Glomerular visceral epithelial cell (primary cell): ENCODE results near the gene FABP6.
"Not testable (repeated sequence)": the region's sequence is repeated elsewhere in the genome, so short reads cannot be mapped to it uniquely, and the experiment has no call there.

ENCODE experiments used
- DNase-seq: peaks from one replicate; pipeline ENCODE4 v3.0.0-alpha.2; 2016; ENCODE audit errors: extremely low spot score

FABP6 gene

DNA sequence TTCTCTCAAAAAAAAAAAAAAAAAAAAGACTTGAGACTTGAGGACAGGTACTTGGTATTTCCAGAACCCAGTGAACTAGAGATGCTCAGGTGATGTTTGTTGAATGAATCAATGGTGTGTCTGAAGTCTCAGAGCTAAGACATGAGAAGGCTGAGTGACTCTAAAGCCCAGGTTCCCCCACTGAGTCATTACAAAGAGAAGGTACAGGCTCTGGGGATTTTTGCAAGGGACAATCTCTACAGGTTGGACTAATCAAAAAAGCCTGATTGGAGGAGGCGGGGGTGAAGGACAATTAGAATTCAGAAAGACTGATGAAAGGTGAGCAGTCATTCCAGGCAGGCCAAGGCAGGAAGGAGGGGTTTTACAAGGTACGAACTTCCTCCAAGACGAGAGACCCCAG, 8.2 kb upstream of the FABP6 start:
- DNase-seq: no peak

DNA sequence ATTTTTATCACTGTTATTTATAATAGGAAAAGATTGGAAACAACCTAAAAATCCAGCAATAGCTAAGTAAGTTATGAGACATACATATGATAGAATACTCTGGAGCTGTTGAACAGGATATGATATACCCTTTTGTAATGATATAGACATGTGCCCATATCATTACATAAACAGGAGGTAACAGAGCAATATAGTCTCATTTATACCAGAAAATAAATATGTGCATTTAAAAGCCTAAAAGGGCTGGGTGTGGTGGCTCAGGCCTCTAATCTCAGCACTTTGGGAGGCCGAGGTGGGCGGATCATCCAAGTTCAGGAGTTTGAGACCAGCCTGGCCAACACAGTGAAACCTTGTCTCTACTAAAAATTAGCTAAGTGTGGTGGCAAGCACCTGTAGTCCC, 2.3 kb upstream of the FABP6 start:
- no peak for DNase-seq

DNA sequence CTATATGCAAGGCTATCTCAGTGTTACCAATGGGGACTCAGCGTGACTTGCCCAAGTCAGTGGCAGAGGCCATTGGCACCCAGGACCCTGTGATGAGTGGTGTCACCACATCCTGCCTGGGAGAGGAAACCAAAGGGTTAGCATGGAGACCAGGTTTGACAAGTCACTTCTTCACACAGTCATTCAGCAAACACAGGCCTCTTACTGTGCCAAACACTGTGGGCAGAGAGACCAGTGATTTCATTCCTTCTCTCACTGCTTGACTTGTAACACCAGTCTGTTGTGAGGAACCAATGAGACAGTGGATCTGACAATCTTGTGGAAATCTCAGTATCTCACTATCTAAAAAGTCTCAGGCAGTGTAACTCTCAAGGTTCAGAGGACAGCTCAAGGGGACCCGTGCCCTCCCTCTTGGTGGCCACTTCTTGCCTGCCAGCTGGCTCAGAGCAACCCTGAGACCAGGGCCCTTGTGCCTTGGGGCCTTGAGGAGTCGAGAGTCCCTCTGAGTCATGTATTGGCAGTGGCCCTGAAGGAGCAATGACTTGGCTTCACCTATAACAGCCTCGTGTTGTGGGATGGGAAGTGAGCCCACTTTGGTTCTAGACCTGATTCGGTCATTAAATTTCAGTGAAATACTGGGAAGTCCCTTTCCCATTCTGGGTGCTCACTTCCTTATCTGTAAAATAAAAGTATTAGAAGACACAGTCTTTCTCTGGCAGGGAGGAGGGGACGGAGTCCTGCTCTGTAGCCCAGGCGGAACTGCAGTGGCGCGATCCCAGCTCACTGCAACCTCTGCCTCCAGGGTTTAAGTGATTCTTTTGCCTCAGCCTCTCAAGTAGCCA, 1.6 kb downstream of the FABP6 start:
- peak; percentile 68 for DNase-seq

DNA sequence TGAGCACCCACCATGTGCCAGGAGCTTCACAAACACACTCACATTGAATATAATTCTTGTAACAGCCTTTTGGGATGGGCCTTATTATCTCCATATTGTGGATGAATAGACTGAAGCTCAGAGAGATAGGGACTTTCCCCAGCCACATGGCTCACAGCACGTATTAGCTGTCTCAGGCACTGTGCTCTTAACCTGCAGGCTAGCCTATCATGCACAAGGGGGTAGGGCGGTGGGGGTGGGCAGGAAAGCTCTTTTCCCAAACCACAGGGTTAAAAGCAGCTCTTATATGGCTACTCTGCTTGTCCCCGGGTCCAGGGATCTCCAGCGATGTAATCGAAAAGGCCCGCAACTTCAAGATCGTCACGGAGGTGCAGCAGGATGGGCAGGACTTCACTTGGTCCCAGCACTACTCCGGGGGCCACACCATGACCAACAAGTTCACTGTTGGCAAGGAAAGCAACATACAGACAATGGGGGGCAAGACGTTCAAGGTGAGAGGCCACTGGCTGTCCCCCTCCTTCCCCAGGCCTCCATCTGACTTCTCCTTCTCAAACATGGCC, 2.6 kb downstream of the FABP6 start:
- DNase-seq: no peak

DNA sequence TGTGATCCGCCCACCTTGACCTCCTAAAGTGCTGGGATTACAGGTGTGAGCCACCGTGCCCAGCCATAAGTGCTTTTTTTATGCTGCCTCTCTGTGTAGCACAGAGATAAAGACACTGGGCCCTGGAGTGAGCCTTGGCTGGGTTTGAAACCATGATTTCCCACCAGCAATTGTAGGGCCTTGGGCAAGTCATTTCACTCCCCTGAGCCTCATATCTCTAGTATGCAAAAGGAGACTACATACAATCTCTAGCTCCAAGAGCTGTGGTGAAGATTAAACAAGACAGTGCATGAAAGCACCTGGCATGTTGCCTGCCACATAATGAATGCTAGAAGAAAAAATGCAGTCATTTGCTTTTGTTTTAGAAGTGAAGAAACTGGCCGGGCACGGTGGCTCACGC, 3.9 kb downstream of the FABP6 start:
- DNase-seq: no peak

DNA sequence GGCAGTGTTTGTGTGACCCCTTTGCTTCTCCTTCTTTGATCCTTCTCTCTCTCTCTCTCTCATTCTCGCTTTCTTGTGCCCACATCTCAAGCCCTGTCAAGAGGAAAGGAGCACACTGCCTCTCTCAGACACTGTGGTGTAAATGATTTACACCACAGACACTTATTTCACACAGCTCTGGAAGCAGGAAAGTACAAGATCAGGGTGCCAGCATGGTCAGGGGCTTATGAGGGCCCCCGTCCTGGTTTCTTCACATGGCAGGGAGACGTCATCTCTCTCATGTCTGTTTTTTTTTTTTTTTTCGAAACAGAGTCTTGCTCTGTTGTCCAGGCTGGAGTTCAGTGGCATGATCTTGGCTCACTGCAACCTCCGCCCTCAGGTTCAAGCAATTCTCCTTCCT, 6.4 kb downstream of the FABP6 start:
- no peak for DNase-seq

DNA sequence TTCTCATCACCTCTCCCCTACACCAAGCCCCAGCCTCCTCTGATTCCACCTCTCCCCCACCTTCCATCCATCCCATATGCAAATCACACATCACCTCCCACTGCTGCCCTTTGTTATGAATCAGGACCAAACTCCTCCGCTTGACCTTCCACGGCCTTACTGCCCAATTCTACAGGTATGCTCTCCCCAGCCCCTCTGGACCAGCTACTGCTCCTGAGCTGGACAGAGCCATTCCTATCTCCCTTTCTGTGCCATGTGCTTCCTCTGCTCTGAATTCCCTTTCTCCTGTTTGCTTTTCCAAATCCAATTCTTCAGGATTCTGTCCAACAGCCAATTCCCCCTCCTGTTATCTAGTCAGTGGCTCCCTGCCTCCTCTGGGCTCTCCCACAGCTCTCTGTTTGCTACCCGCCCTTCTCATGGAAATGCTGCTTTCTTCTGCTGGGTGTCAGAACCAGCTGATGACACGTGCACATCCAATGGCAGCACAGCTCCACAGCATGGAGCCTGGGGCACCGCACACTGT, 8.3 kb downstream of the FABP6 start:
- DNase-seq: no peak

DNA sequence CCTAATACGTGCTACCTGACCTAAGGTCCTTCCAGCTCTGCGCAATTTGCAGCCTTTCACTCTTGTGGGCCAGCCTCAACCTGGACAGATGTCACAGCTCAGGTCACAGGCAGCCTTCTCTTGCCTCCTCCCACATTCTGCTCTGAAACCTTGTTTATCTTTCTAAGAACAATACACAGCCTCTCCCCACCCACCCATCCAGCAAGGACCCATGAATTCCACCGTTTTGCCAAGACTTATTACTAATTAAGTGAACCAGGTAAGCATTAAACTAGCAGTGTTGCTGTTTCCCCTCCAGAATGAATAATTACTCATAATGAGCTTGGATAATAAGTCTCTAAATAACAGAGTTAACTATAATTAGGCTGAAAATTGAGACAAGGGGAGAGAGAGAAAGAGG, 11.0 kb downstream of the FABP6 start:
- DNase-seq: no peak

DNA sequence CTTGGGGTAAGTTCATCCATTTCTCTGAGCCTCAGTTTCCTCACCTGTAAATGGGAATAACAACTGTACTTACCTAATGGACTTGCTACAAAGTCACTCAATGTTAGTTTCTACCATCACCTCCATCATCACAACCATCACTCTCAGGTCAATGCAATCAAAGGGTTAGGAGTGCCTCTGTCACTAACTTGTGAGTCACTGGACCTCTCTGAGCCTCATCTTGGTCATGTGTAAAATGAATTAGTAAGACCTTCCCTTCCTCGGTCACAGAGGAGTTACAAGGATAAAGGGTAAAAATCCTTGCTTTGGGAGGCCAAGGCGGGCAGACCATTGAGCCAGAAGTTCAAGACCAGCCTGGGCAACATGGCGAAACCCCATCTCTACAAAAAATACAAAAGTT, 12.8 kb downstream of the FABP6 start:
- no peak for DNase-seq

DNA sequence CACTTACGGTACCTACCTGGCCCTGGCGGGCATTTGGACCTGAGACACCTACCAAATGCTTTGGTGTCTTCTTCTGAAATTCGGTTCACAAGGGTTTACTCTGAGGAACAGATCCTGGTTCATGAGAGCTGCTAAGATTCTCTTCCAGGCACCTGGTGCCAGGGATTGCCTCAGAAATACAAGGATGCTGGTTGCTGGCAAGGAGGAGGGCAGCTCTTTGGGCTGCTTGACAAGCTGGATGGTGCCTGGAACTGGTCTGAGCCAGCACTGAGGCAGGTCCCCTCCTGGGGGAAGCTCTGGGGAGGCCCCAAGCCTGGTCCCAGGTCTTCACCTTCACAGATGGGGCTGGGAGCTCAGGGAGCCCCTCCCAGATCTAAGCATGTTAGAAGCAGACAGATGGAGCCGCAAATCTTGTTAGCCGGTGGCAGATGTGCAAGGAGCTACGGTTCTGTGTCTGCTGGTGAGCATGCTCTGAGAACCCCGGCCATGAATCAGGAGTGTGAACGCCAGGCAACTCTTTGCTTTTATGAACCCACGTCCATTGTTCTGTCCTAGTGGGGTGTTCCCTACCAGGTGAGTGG, 16.3 kb downstream of the FABP6 start:
- DNase-seq: no peak

DNA sequence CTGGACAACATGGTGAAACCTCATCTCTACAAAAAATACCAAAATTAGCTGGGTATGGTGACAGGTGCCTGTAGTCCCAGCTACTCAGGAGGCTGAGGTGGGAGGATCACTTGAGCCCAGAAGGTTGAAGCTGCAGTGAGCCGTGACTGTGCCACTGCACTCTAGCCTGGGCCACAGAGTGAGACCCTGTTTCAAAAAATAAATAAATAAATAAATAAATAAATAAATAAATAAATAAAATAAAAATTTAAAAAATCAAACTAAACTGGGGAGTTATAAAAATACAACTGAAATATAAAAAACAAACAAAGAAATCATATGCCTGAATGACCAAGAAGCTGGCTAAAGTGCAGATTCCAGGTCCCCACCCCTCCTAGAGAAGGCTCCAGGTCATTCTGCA, 20.3 kb downstream of the FABP6 start:
- DNase-seq: not testable (repeated sequence)

DNA sequence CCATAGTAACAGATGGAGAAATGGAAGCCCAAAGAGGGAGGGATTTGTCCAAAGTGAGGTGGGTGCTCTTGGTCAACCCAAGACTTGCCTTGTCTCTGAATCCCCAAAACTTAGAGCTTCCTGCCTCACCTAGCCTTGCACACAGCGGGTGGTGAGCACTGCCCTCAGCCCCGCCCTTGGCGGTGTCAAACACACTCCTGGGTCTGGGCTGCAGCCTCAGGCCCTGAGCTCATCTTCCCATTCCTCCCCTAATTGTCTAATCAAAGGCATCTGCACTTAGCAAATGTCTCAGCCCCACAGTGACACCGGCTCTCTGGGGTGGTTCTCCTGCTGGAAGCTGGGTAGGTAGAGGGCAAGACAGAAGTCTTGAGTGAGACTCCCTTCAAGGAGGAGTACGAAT, 20.9 kb downstream of the FABP6 start:
- no peak for DNase-seq

DNA sequence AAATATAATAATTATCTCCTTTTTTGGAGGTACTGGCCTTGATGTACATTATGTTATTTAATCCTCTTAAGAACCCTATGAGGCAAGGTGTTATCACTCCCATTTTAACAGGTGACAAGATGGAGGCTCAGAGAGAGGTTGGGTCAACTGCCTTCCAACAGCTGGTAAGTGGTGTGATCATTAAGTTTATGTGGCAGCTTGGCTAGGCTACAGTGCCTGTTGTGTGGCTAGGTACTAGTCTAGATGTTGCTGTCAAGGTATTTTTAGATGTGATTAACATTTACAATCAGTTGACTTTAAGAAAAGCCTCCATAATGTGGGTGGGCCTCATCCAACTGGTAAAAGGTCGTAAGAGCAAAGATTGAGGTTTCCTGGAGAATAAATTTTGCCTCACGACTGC, 21.5 kb downstream of the FABP6 start:
- no peak for DNase-seq

DNA sequence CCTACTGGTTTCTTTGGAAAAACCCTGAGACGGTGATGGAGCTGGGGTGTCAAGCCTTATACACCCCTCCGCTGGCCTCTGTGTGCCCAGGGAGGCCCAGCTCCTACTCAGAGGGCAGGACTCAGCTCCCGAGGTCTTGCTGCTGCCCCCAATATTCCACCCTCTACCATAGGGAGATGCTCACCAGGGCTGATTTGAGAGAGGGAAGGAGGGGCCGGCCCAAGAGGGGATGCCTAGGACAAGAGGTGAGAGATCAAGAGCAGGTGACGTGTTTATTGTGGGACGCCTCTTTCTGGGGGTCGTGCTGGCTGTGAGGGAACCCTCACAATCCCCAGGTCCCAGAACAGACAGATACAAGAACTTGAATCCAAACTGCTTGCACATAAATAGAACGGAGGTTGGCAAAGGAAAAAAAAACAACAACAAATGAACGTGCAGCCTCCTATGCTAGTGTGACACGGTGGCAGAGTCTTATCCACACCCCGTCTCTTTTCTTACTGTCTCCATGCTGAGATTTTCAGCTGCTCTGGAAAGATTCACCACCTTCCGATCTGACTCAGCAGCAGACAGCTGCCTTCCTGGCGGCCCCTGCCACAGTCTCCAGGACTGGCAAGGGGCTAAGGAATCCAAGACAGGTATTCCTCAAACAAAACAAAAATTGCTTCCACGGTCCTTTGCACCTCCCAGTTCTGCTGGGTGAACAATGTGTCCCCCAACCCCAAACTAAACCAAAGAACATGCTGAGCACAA, 22.3 kb downstream of the FABP6 start:
- DNase-seq: no peak

DNA sequence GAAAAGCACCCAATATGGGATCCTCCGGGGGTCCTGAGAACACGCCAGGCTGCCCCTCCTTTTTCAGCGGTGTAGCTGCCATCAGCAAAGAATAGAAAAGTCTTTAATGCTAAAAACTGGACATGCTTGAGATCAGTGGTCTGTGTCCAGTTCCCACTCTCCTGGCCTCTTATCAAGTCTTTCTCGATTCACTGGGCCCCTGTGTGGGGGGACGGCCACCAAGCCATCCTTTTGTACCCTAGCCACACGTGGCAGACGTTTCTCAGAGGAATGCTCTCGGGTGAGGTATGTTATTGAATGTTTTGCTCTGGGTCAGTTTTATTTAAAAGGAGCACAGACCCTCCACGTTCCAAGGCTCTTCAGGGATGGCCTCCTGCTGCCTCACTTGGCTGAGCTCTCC, 23.6 kb downstream of the FABP6 start:
- DNase-seq: no peak

DNA sequence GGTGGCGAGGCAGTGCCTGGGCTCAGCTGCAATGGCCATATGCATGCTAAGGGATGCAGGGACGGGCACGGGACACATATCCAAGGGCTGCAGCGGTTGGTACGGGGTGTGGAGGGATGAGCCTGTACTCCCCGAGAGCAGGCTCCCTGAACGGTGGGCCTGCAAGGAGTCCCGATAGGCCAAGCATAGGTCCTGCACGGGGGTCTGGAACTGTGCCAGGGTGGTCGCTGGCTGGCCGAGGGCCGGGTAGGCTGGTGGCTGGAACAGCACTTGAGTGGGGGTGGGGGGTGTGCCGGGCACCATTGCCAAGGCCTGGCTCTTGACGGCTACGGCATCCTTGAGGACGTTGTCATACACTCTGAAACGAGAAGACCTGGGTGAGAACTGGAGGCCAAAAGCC, 24.1 kb downstream of the FABP6 start:
- no peak for DNase-seq

DNA sequence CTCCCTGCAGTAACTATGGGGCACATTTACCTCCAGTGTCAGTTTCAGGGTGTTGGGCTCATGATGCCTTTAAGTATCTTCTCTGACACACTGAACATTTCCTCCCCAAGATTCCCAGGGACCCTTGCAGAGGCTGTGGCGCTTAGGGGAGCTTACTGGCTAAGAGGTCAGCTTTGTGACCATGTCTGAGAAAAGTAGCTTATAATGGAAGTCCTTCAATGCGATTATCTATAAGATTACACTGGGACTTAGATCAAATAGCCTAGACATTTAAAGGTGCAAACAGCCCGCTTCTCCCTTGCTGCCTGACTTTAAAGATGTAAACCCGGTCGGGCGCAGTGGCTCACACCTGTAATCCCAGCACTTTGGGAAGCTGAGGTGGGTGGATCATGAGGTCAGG, 25.4 kb downstream of the FABP6 start:
- no peak for DNase-seq

DNA sequence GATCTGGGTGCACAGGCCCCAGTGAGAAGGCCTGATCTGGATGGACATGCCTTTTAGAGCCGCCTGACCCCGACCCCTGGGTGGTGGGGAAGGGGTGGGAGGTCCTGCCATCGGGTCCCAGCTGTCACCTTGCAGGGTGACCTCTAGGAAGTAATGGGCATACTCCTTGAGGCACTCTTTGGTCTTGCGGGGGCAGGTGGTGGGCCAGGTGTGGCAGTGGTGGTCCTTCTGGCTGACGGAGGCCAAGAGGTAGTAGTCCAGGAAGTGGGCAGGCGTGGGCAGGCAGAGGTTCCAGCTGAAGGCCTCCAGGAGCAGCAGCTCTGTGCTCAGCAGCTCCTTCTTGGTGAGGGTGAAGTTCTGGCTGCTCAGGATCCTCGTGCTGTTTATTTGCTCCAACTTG, 30.0 kb downstream of the FABP6 start:
- DNase-seq: no peak

DNA sequence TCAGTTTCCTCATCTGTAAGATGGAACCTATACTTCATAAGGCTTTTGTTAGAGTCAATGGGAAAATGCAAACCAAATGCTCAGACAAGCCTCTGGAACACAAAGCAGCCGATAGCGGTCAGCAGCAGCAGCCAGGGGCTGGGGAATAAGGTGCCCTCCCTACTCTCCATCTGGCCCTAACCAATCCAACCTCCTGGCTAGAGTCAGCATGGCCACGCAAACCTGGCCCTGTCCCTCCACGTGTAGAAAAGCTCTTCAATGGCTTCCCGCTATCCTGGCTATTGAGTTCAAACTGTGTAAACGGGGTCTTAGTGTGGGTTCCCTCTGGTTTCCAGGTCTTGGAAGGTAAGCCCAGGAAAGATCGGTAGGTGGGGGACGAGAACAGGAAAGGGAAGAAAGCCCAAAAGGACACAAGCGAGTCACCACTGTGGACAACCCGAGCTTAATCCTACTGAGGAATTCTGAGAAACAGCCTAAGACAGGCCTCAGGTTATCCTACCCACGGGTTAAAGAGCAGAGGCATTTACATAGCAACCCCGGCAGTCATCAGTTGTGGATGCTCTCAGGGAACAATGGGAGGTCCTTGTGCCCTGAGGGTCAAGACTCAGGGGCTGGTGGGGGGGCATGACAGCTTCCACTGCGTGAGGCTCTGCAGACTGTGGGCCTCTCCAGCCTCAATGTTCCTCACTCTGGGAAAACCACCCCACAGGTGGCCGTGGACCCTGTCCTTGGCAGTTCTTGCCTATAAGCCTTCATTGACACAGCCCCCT, 30.9 kb downstream of the FABP6 start:
- DNase-seq: peak; percentile 15

DNA sequence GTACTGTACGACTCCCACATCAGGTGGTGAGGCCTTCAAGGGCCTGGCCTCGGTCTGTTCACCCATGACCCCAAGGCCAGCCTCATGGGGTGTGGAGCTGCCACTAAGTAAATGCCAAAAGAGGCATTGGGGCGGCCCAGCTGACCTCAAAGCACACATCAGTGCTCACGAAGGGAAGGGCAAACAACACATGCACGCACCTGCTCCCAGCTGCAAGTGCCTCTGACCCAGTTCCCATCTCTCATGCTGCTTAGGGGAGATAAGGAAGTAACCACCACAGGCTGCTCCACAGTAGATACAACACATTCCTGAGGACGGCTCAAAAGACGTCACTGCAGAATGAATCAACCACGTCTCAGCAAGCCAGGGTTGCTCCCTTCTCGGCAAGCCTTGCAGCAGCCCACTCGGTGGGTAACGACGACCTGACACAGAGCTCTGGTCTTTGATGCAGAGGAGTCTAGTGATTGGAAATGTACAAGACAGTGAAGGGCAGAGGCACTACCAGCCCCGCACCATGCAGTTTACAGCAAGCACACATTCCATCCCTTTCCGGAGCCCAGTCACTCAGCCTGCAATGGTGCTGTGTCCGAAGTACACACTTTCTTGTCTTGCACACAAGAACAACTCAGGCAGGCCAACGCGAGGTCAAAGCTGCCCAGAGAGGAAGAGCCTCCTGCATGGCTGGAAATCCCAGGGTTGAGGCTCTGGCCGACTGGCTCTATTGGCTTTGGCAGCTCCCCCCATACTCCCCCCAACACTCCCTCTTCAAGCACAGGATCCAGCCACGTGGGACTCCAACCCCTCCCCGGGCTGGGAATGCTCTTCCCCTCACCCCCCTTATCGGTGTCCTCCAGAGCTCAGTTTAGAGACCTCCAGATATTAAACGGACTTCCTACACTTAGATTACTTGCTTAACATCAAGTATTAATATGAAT, 31.8 kb downstream of the FABP6 start:
- DNase-seq: peak; percentile 95
